HEK293 (cell line): ENCODE data around the gene CTNNA2.

Source experiments
- CTCF ChIP-seq: fragments of 450-650 bp; formaldehyde crosslinking; IDR thresholded peaks from 2 replicates; pipeline ENCODE4 v1.5.1; 2016; ENCODE audit warnings: missing biosample characterization, missing genetic modification characterization
- KLF7 ChIP-seq: fragments of 450-650 bp; formaldehyde crosslinking; IDR thresholded peaks from 2 replicates; pipeline ENCODE4 v1.5.1; 2016; ENCODE audit warnings: missing biosample characterization, missing genetic modification characterization, borderline replicate concordance
- MZF1 ChIP-seq: fragments of 450-650 bp; formaldehyde crosslinking; IDR thresholded peaks from 2 replicates; pipeline ENCODE4 v1.5.1; 2017; ENCODE audit warnings: missing biosample characterization, missing genetic modification characterization, borderline replicate concordance
- OSR2 ChIP-seq: fragments of 450-650 bp; formaldehyde crosslinking; IDR thresholded peaks from 2 replicates; pipeline ENCODE4 v1.5.1; 2016; ENCODE audit warnings: missing biosample characterization, missing genetic modification characterization
- PRDM1 ChIP-seq: fragments of 450-650 bp; formaldehyde crosslinking; IDR thresholded peaks from 2 replicates; pipeline ENCODE4; 2016; ENCODE audit warnings: missing biosample characterization, missing genetic modification characterization
- TCF7L2 ChIP-seq: IDR thresholded peaks from 2 replicates; pipeline ENCODE4 v1.6.1; 2011; ENCODE audit warnings: low read depth, mild to moderate bottlenecking, inconsistent platforms, low read length, moderate library complexity, borderline replicate concordance
- ZBTB20 ChIP-seq: fragments of 450-650 bp; formaldehyde crosslinking; IDR thresholded peaks from 2 replicates; pipeline ENCODE4 v1.5.1; 2016; ENCODE audit warnings: missing biosample characterization, missing genetic modification characterization
- ZBTB8A ChIP-seq: fragments of 450-650 bp; formaldehyde crosslinking; IDR thresholded peaks from 2 replicates; pipeline ENCODE4 v1.5.1; 2016; ENCODE audit warnings: missing biosample characterization, missing genetic modification characterization
- ZNF624 ChIP-seq: fragments of 450-650 bp; formaldehyde crosslinking; IDR thresholded peaks from 2 replicates; pipeline ENCODE4 v1.5.1; 2017; ENCODE audit warnings: missing biosample characterization, missing genetic modification characterization
- TF ChIP-seq, protein P1 (sequence below): sonication (generic); formaldehyde crosslinking; IDR thresholded peaks from 2 replicates; pipeline ENCODE4 v1.8.1; 2022; ENCODE audit warnings: mild to moderate bottlenecking, moderate library complexity, missing genetic modification reagents

DNA sequence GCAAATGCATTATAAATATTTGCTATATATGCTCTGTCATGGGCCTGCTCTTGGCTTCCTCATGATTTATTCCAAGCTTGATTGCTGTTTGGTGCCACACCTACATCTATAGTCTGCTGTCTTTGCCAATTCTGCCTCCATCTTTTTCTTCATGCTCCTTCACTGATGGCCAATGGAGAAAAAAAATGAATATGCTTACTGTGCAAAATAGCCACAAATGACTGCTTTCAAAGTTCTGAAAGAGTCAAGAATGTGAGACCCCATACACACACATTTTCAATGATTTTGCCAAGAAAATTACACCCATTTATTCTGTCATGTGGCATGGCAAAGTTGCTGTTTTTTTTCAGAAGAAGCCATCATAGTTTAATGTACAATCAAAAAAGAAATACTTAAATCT lies 1097.3 kb downstream of the CTNNA2 start:
- TF ChIP-seq PRDM1 (no peak), ZNF624 (tag by site-specific recombination) (no peak), ZBTB20 (tag by site-specific recombination) (no peak), CTCF (tag by site-specific recombination) (no peak), ZBTB8A (no peak), TCF7L2 (no peak), OSR2 (no peak), KLF7 (tag by site-specific recombination) (no peak), MZF1 (tag by site-specific recombination) (no peak)
- TF ChIP-seq, protein P1, sequence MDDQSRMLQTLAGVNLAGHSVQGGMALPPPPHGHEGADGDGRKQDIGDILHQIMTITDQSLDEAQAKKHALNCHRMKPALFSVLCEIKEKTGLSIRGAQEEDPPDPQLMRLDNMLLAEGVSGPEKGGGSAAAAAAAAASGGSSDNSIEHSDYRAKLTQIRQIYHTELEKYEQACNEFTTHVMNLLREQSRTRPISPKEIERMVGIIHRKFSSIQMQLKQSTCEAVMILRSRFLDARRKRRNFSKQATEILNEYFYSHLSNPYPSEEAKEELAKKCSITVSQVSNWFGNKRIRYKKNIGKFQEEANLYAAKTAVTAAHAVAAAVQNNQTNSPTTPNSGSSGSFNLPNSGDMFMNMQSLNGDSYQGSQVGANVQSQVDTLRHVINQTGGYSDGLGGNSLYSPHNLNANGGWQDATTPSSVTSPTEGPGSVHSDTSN: no peak
